ENCODE results near the gene MAP3K20. TPM values are rescaled to one million over a fixed set of nuclear protein-coding genes. Genes with fewer than 3 reads are reported as not detected.
"Not testable (repeated sequence)": the region's sequence is repeated elsewhere in the genome, so short reads cannot be mapped to it uniquely, and the experiment has no call there.

Gene MAP3K20
- polyA plus RNA-seq (2012; ENCODE audit: insufficient read depth, insufficient read length): 29.3 TPM

DNA sequence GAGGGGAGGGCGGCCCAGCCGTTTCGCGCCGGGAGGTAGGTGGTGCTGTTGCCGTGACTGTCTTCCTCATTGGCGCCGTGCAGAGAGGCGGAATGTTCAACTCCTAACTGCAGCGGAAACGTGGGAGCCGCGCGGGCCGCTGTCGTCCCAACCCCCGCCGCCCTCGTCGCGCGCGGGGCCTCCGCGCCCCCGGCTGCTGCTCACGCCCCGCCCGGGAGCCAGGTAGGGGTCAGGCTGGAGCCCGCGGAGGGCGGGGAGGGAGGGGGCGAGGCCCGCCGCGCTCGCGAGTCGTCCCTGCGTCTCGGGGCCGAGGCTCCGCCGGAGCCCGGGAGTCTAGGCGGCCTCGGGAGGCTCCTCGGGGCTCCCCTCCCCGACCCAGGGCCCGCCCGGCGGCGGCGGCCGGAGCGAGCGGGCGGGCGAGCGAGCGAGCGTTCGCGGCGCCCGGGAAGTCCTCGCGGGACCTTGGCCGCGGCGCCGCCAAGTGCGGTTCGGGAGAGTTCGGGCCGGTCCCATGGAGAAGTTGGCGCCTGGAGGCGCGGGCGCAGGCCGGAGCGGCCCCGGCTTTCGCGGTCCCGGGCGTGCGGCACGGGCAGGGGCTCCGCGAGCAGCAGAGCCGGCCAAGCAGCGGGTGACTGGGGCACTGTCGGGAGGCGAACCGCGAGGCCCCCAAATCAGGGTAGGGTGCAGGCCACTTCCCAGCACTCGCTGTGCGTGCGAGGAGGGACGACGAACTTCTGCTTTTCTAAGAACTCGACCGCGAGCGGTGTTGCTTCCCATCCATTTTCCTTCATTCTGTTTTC lies at the start of gene MAP3K20:
MAP3K20 (plus strand) TSS at position 66 of the 800 bp plus-strand sequence. CDS start 15,186 bp downstream, outside the sequence.
- peak within 1 kb of the TSS; percentile 76 for H3K4me3 ChIP-seq (ENCODE audit: low read length)

DNA sequence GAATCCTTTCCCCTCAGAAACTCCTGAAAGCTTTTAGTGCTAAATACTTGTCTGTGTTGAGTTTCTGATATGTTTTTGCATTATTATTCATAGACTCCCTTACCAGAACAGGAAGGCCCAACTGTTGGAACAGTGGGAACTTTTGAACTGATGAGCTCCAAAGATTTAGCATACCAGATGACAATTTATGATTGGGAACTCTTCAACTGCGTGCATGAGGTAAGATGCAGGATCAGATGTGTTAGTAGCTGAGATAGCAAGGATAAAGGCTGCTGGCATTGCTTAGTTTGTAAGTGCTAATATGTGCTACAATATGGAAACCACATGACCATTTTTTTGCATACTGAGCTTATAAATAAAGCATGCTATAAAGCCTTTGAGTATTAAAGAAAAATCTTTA lies 49.2 kb upstream of the MAP3K20 start:
- no peak overlapping the region for H3K4me3 ChIP-seq (ENCODE audit: low read length)
- DNase-seq (ENCODE audit: low read depth, low spot score): no peak

More for the DNA sequence above, at the start of gene MAP3K20:
- DNase-seq (ENCODE audit: low read depth, low spot score): peak; percentile 55

DNA sequence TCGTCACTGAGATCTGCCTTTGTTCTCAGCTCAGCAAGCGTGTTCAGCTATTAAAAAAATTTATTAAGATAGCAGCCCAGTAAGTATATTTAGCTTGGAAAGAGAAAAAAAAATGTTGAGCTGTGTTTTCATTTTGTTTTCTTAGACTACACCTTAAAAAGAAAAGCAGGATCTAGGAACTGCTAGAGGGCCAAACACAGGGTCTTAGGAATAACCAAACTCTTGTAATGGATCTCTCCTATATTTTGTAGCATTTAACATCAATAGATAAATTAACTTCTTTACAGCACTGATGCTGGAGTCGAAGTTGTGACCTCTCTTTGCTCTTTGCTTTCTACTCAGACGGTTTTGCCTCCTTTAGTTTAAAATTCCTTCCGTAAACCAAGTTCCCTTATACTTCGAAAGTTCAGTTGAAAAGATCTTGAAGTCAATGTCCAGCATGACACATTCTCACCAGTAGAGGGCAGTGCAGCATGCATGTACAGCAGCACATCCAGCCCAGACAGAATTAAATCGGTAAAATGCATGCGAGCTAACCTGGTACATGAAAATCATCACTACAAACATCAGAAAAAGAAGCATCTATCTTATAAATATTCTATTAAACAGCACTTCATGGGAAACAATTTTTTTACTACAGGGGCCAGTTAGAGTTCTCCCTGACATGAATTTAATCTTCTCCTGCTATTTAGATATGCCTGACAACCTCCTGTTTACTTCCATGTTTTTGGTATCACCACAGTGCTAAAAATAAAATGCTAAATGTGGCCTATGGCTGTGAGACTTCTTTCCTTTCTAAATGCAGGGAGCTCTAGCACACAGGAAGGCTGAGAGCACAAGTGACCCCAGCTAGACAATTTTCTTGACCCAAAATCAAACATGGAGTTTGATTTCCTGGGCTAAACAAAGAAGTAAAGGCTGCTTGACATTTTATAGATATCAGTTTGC lies 48.2 kb upstream of the MAP3K20 start:
- H3K4me3 ChIP-seq (ENCODE audit: low read length): no peak overlapping the region
- peak; percentile 87 for DNase-seq (ENCODE audit: low read depth, low spot score)

GRCh38 chr2:173028141-173028540 lies 47.5 kb upstream of the MAP3K20 start:
- no peak for DNase-seq (ENCODE audit: low read depth, low spot score)

DNA sequence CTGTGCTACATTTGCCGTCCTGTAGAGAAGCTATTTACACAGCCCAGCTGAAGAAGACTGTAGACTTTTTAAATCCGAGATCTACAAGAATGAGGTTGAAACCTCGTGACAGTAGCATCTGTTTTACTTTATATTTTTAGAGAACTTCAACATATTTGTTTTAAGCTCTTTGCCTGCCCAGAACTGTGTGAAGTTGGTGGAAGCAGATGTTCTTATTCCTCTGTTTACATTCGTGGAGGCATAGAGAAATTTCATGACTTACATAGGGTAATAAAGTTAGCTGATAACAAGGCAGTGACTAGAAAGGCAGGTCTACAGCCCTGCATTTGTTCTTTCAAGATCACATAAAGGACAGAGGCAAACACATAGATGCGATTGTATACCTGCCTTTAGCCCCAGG lies 47.0 kb upstream of the MAP3K20 start:
- no peak for DNase-seq (ENCODE audit: low read depth, low spot score)
- H3K4me3 ChIP-seq (ENCODE audit: low read length): no peak overlapping the region

More at GRCh38 chr2:173028141-173028540, 47.5 kb upstream of the MAP3K20 start:
- no peak overlapping the region for H3K4me3 ChIP-seq (ENCODE audit: low read length)

DNA sequence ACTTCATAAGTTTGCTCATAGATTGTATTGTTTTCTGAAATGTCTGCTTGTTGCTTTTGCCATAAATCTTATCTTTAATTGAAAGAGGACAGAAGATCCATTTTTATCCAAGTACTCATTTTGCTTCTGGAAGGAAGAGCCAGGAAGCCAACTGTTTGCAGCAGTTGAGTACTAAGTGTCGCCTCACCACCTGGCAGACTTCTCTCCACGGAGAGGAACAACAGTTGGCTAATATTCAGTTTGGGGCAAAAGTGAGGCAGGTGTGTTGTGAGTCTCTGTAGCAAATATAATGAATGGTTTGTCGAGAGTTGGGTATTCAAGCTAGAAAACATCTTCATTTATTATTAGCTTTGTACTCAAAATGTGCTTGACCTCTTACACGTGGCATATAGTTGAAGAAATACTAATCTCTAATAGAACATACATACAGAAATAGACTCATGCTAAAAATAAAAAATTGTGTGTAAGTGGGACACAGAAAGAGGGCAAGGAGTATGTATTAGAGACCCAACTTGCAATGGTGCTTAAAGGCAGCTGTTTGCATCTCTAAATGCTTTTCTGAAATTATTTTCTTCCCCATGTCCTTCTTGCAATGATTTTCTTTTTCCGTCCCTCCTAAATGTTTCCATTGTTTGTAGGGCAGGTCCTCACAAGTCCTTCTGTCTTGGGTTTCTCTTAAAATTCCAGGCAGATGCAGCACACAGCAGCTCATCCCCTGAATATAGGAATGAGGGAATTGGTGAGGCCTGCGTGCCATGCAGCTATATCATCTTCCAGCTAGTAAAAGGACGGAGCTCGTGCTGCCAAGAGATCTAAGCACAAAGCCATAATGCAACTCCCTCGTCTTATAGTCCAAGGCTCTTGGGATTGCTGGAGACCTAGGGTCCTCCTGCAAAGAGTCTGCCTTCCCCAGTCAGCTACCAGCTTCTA lies 44.8 kb upstream of the MAP3K20 start:
- DNase-seq (ENCODE audit: low read depth, low spot score): no peak
- no peak overlapping the region for H3K4me3 ChIP-seq (ENCODE audit: low read length)

- no peak for DNase-seq (ENCODE audit: low read depth, low spot score)
- no peak overlapping the region for H3K4me3 ChIP-seq (ENCODE audit: low read length)
Measured at GRCh38 chr2:173032032-173032431, 43.6 kb upstream of the MAP3K20 start.

DNA sequence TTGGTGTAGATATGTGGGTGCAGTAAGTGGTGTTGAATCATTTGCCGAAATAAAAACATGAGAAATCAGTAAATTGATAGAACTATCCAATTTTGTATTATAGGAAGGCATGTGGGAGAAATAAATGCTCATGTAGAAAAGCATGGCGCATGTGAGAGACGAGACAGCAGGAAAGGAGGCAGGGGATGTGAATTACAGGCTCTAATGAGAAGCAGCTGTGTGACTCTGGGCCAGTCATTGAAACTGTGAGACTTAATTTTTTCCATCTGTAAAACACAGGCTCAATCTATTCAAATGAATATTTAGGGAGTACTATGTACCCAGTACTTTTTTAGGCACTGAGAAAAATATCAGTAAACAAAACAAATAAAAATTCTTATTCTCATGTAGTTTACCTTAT lies 42.6 kb upstream of the MAP3K20 start:
- DNase-seq (ENCODE audit: low read depth, low spot score): no peak

GRCh38 chr2:173034143-173034542 lies 41.5 kb upstream of the MAP3K20 start:
- DNase-seq (ENCODE audit: low read depth, low spot score): no peak
- no peak overlapping the region for H3K4me3 ChIP-seq (ENCODE audit: low read length)

More for the DNA sequence above, 42.6 kb upstream of the MAP3K20 start:
- no peak overlapping the region for H3K4me3 ChIP-seq (ENCODE audit: low read length)

DNA sequence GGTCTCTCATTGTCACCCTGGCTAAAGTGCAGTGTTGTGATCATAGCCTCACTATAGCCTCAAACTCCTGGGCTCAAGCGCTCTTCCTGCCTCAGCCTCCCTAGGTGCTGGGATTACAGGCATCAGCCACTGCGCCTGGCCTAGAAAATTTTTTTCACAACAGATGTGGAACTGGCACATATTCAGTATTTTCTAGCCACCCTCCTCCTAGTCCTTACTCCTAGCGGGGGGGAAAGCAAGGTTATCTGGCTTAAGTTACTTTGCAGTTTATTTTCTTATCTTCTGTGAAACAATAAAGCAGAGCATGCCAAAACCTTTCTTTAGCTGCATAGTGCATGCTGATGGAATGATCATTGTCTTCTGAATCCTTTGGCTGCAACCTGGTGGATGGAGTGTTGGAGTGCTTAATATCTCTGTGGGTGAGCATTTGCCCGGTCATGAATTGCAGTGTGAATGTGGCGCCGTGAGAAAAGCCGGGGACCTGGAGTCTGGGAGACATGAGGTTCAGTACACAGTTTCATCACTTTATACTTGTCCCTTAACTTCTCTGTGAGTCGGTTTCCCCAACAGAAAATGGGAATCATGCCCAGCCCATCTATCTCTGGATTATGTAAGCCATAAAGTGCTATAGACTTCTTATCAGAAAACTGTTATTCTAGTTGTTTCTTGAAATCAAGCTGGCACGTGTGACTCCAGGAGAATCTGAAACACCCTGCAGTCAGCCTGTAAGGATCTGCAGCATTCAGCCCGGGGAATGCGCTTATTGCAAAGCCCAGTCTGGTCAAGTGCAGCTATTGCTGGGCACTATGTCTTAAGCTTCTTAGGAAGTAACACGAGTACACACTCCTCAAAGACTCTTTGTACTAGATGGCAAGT lies 38.2 kb upstream of the MAP3K20 start:
- H3K4me3 ChIP-seq (ENCODE audit: low read length): no peak overlapping the region
- DNase-seq (ENCODE audit: low read depth, low spot score): no peak

DNA sequence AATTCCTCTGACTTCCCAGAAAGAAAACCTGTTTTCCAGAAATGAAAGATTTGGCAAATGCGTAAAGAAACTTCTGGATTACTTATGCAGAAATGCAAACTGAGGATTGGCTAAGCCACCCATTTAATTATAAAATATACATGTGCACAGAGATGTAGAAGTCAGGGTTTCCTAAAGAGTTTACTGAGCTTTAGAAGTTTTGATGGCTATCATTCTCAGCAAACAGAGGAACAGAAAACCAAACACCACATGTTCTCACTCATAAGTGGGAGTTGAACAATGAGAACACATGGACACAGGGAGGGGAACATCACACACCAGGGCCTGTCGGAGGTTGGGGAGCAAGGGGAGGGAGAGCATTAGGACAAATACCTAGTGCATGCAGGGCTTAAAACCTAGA lies 37.4 kb upstream of the MAP3K20 start:
- DNase-seq (ENCODE audit: low read depth, low spot score); H3K4me3 ChIP-seq (ENCODE audit: low read length): not testable (repeated sequence)

DNA sequence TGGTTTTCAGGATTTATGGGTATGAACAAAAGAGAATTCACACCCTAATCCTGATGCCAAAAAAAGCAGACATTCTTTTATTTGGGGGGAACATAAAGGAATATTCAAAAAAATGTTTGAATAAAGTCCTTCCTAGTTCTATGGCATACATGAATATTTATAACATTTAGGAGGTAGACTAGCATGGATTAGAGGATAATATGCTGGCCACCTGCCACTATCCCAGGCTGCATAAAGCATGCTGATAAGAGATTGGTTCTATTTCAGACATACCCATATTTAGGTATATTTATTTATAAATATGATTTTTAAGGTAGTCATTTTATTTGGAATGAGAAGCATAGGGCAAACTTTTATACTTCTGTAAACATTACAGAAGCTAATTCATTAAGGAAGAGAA lies 34.9 kb upstream of the MAP3K20 start:
- DNase-seq (ENCODE audit: low read depth, low spot score): no peak
- no peak overlapping the region for H3K4me3 ChIP-seq (ENCODE audit: low read length)

GRCh38 chr2:173043476-173043875 lies 32.2 kb upstream of the MAP3K20 start:
- no peak for DNase-seq (ENCODE audit: low read depth, low spot score)
- H3K4me3 ChIP-seq (ENCODE audit: low read length): no peak overlapping the region

DNA sequence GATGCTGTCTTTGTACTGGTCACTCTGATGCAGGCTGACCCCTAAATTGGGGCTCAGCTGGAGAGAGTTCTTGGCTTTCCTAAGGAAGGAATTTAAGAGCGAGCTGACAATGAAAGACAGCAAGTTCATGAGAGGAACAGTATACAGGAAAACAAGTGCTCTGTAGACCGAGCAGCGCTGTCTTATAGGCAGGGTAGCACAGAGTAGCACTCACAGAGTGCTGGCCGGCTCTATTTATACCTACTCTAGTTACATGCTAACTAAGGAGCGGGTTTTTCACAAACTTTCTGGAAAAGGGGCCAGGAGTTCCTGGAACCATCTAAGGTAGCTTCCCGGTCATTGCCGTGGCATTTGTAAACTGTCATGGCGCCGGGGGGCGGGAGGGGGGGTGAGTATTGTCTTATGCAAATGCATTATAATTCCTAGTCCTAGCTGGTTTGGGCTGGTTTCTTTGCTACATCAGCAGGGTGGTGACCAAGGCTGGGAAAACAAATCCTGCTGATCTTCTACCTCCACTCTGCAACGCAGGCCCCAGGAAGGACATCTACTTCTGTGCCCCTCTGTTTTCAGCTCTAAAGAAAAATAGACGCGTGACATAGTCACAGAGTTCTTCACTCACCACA lies 31.6 kb upstream of the MAP3K20 start:
- no peak overlapping the region for H3K4me3 ChIP-seq (ENCODE audit: low read length)
- DNase-seq (ENCODE audit: low read depth, low spot score): no peak

GRCh38 chr2:173044686-173045085 lies 31.0 kb upstream of the MAP3K20 start:
- H3K4me3 ChIP-seq (ENCODE audit: low read length): no peak overlapping the region
- no peak for DNase-seq (ENCODE audit: low read depth, low spot score)

- DNase-seq (ENCODE audit: low read depth, low spot score): no peak
Measured at GRCh38 chr2:173045181-173045580, 30.5 kb upstream of the MAP3K20 start.

GRCh38 chr2:173048522-173048896 lies 27.1 kb upstream of the MAP3K20 start:
- no peak overlapping the region for H3K4me3 ChIP-seq (ENCODE audit: low read length)
- DNase-seq (ENCODE audit: low read depth, low spot score): no peak

More at GRCh38 chr2:173045181-173045580, 30.5 kb upstream of the MAP3K20 start:
- H3K4me3 ChIP-seq (ENCODE audit: low read length): no peak overlapping the region

All from Jurkat, Clone E6-1 (cell line).